Measurements from ENCODE around the gene RLN1.

GRCh38 chr9:5355817-5356216, 16.1 kb upstream of the RLN1 start:
- TF ChIP-seq, protein P1, sequence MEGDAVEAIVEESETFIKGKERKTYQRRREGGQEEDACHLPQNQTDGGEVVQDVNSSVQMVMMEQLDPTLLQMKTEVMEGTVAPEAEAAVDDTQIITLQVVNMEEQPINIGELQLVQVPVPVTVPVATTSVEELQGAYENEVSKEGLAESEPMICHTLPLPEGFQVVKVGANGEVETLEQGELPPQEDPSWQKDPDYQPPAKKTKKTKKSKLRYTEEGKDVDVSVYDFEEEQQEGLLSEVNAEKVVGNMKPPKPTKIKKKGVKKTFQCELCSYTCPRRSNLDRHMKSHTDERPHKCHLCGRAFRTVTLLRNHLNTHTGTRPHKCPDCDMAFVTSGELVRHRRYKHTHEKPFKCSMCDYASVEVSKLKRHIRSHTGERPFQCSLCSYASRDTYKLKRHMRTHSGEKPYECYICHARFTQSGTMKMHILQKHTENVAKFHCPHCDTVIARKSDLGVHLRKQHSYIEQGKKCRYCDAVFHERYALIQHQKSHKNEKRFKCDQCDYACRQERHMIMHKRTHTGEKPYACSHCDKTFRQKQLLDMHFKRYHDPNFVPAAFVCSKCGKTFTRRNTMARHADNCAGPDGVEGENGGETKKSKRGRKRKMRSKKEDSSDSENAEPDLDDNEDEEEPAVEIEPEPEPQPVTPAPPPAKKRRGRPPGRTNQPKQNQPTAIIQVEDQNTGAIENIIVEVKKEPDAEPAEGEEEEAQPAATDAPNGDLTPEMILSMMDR (IDR thresholded peaks at IDR 0.05): no peak
- TF ChIP-seq POLR2A (IDR thresholded peaks at IDR 0.05): no peak

All from tibial nerve (tissue), 3 donors.